NCI-H1436 treated with DMSO at 0.1 percent for 48 hours (cell line): ENCODE measurements around the gene UNKL.
"Not testable (repeated sequence)": the region's sequence is repeated elsewhere in the genome, so short reads cannot be mapped to it uniquely, and the experiment has no call there.

Experiments
- DNase-seq: peaks from one replicate; lab custom pipeline; 2025; lab: John Stamatoyannopoulos, UW

Gene UNKL

GRCh38 chr16:1445518-1446203 is 31.2 kb upstream of the UNKL start:
- DNase-seq, result no peak

GRCh38 chr16:1444730-1445517 is 30.4 kb upstream of the UNKL start:
- no peak for DNase-seq

GRCh38 chr16:1443980-1444729 is 29.7 kb upstream of the UNKL start, which contains the start of gene CCDC154:
Gene CCDC154 (minus strand): TSS chr16:1444556. CDS start chr16:1444322, 234 bp downstream.
- no peak for DNase-seq

GRCh38 chr16:1443403-1443973 is 29.0 kb upstream of the UNKL start:
- no peak for DNase-seq

GRCh38 chr16:1442697-1443096 is 28.2 kb upstream of the UNKL start:
- no peak for DNase-seq

- DNase-seq, result no peak
Observed at GRCh38 chr16:1441391-1441829, 26.9 kb upstream of the UNKL start.

GRCh38 chr16:1439699-1440074 is 25.2 kb upstream of the UNKL start:
- DNase-seq, result not testable (repeated sequence)

- no peak for DNase-seq
Observed at GRCh38 chr16:1439058-1439698, 24.7 kb upstream of the UNKL start.

- no peak for DNase-seq
Observed at GRCh38 chr16:1438229-1439057, 23.9 kb upstream of the UNKL start.

GRCh38 chr16:1437606-1438005 is 23.1 kb upstream of the UNKL start:
- no peak for DNase-seq

GRCh38 chr16:1436731-1437355 is 22.3 kb upstream of the UNKL start:
- no peak for DNase-seq

- no peak for DNase-seq
Observed at GRCh38 chr16:1435921-1436697, 21.6 kb upstream of the UNKL start.

- DNase-seq, result no peak
Observed at GRCh38 chr16:1434644-1435592, 20.4 kb upstream of the UNKL start.

GRCh38 chr16:1433756-1434155 is 19.3 kb upstream of the UNKL start:
- DNase-seq, result no peak

GRCh38 chr16:1433263-1433560 is 18.7 kb upstream of the UNKL start:
- DNase-seq, result no peak

GRCh38 chr16:1432388-1433262 is 18.1 kb upstream of the UNKL start:
- no peak for DNase-seq

GRCh38 chr16:1431497-1432270 is 17.2 kb upstream of the UNKL start:
- DNase-seq, result no peak
